Tibial nerve (tissue), 4 donors: Measurements from ENCODE around the gene FGD2.

ENCODE experiments used
- CTCF ChIP-seq, 5 experiments: fragments of 200-600 bp in 3 of 5; fragments of 450-650 bp in 2 of 5; sonication (generic) in 3 of 5; IDR thresholded peaks; one replicate each; pipeline ENCODE4 v1.5.1; 2016 to 2019; ENCODE audit warnings: antibody characterized with exemption in 5 of 5, mild to moderate bottlenecking in 3 of 5, moderate library complexity in 2 of 5
- EP300 ChIP-seq, 2 donors: sonication (generic); formaldehyde crosslinking; IDR thresholded peaks; one replicate each; pipeline ENCODE4 v1.6.1; 2017; ENCODE audit warnings: antibody characterized with exemption in 2 of 2, mild to moderate bottlenecking in 1 of 2
- POLR2A ChIP-seq, 2 donors: fragments of 450-650 bp; IDR thresholded peaks; one replicate each; pipeline ENCODE4 v1.6.1; 2017; ENCODE audit warnings: antibody characterized with exemption in 2 of 2, mild to moderate bottlenecking in 2 of 2, moderate library complexity in 2 of 2

GRCh38 chr6:37072526-37072925 is 67.1 kb downstream of the FGD2 start:
- no peak for TF ChIP-seq CTCF (IDR thresholded peaks at IDR 0.05)
- no peak for TF ChIP-seq EP300 (IDR thresholded peaks at IDR 0.05)
- TF ChIP-seq POLR2A (IDR thresholded peaks at IDR 0.05): no peak
